ENCODE measurements around the gene AMPD2. TPM values are rescaled to one million over a fixed set of nuclear protein-coding genes. Genes with fewer than 3 reads are reported as not detected.

Gene AMPD2
- total RNA-seq, 1 donor from 2014 or later: 45.8 TPM

DNA sequence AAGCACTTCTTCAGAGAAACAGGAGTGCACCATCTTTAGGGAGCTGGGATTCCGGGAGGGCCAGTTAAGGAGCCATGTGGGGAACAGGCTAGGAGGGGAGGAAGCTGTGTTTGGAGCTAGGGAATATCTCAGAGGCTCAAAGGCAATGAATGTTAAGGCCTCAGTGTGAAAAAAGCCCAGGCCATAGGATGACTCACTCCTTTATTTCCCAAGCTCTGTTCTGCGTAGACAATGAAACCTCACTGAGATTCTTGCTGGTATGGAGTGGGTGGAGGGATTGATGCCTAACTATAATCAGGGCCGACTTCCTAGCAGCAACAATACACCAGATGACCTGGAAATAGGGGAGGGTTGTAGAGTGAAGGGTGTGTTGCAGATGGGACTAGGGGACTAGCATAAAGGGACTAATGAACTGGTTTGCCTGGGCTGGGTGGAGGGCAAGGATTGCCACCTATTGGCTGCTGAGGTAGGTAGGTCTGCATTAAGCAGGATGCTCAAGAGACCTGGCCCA lies 2.3 kb upstream of the AMPD2 start:
- no peak for DNase-seq (ENCODE audit: low spot score)

DNA sequence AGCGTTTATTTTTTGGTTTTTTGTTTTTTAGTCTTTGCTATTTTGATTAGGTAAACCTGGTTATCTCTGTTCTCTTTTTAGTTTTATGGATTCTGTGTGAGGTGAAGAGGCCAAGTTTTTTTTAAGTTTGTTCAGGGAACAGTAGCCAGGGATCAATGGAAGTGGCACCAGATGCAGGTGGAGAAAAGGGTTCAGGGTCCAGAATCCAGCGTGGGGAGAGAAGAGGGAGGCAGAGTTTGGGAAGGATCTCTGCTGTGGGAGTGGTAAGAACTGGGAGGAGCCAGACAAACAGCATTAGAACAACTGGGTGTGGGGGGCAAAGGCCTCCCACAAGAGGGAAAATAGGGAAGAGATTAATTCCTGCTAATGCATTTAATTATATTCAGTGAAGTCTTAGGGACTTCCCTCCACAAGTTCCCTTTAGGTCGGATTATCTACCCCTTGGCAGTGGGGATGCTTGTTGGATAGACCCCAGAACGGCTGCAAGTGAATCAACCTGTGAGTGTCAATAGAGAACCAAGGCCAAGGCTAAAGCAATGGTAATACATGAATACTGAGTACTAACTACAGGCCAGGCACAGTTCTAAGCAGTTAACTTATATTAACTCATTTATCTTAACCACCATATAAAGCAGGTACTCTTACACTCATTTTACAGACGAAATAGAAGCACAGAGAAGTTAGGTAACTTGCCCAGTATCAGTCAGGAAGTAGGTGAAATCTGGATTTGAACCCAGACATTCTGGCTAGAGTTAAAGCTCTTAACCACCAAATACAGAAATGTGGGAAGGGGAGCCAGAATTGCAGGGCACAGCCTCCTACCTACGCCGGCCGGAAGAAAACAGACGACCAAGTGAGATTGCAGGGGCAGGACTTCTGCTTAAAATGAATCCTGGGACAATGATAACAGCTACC lies 719 bp upstream of the AMPD2 start:
- DNase-seq (ENCODE audit: low spot score): no peak

DNA sequence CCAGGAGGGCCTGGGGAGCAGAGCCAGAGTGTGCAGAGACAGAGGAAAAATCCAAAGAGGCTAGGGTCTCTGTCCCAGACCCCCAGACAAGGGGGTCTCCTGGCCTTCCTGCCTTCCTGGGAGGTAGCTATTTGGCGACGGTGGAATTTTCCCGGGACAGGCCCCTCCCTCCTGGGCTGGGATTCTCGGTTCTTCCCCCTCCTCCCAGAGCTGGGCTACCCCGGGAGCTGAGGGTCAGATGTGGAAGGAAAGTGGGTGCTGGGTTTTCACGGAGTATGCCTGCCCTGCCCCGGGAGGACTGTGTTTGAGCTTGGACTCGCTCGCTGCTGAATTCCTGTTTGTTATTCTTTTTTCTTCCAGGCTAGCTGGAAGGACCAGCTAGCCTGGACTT lies 759 bp downstream of the AMPD2 start:
- DNase-seq (ENCODE audit: low spot score): no peak

DNA sequence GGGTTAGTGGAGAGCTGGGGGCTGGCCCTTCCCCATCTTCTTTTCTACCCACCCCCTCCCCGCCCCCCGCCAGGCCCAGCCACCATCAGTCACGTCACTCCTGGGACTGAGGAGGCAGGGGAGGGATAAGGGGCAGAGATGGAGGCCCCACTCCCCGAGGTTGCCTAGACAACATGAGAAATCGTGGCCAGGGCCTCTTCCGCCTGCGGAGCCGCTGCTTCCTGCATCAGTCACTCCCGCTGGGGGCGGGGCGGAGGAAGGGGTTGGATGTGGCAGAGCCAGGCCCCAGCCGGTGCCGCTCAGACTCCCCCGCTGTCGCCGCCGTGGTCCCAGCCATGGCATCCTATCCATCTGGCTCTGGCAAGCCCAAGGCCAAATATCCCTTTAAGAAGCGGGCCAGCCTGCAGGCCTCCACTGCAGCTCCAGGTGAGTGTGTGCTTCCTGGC lies 1.2 kb downstream of the AMPD2 start:
- peak; percentile 93 for DNase-seq (ENCODE audit: low spot score)

DNA sequence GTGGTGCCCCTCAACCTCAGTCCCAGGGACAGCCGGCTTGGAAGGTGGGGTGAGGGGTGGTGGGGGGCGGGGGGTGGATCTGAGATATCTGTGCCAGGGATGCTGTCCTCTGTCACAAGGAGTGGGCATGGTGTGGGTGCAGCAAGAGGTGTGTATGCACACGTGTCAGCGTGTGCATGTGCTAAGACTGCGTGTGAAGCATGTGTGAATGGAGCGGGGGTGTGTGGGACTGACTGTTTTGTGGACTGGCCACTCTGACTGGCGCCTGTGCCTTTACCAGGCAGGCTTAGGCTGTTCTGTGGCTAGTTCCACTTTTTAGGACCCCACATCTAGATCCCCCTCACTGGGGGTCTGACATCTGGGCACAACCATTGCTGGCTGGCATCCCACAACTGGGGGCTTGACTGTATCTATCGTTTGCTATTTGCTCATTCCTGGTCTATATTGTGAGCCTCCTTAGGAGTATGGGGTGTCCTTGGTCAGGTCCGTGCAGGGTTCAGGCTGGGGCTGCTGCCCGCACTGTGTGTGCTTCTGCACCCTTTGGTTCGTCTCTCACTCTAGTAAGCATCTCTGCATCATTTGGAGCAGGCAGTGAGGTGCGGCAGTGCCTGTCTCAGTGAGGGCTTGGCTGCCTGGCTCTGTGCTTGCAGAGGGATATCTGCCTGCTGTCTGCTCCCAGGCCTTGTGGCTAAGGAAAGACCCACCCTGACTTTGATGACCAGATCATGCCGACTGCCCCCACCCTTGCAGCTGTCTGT lies 1.9 kb downstream of the AMPD2 start:
- DNase-seq (ENCODE audit: low spot score): no peak

DNA sequence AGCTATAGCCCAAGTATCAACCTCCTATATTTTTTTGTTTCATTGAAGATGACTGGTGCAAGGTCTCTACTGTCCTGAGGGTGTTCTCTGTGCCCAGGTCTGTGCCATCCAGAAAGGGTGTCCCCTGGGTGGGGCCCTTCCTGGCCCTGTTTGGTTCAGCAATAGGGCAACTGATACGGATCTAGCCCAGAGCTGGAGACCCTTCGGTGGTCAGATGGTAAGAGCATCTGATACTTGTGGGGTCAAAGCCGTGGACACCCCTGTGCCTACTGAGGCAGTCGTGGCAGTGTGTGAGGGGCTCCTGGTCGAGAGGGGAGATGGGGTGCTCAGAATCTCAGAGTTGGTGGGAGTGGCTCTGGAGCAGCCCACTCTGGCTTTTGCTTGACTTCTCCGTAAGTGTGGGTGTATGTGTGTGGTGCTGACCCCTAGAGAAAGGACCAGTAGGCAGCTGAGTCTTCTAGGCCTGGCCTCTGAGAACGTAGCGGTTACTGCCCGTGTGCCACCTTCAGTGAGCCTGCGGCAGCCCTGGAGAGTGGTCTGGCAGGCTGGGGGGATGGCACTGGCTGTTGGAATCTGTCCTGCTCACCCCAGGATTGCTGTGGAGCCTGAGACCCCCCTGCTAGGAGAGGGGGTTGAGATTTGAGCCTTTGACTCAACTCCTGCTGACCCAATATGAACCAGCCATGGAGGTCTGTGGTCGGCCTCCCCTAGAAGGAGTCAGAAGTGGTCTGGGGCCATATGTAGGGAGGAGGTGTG lies 2.7 kb downstream of the AMPD2 start:
- no peak for DNase-seq (ENCODE audit: low spot score)

DNA sequence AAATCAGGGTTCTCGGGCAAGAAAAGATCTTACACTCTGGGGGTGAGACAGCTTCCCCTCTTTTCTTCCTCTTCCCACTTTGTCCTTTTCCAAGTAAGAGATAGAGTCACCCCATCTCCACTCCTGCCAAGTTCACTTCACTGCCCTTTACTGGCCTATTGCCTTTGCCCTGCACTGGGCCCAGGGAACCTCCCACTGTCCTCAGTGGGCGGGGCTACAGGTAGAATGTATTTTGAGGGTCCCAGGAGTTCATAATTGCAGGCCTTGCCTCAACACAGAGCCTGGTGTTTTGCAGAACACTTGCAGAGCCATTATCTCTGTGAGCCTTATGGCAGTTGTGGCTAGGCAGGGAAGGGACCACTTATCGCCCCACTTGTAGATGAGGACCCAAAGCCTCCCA lies 3.3 kb downstream of the AMPD2 start:
- DNase-seq (ENCODE audit: low spot score): no peak

DNA sequence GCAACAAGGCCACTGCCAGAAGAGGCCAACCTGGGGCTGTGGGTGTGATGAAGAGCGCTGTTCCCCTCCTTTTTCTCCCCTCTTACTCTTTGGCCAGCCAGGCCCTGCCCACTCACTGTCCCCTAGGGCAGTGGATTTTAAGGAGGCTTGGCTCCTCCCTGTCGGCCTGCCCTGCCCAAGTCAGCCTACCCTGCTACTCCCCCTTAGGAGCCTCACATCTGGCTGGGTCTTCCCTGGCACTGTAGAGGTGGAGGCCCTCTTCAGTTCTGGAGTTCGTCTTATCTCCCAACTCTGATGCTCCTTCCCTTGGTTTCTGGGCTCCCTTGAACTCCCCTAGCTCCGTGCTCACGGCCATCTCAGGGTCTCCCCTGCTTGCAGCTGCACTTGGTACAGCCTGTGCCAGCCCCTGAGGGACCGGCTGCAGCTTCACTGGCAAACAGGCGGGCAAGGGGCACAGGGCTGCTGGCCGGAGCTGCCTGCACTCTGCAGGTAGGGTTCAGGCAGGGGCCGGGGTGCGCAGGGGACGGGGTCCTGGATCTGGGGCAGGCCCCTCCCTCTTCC lies 4.0 kb downstream of the AMPD2 start:
- no peak for DNase-seq (ENCODE audit: low spot score)

DNA sequence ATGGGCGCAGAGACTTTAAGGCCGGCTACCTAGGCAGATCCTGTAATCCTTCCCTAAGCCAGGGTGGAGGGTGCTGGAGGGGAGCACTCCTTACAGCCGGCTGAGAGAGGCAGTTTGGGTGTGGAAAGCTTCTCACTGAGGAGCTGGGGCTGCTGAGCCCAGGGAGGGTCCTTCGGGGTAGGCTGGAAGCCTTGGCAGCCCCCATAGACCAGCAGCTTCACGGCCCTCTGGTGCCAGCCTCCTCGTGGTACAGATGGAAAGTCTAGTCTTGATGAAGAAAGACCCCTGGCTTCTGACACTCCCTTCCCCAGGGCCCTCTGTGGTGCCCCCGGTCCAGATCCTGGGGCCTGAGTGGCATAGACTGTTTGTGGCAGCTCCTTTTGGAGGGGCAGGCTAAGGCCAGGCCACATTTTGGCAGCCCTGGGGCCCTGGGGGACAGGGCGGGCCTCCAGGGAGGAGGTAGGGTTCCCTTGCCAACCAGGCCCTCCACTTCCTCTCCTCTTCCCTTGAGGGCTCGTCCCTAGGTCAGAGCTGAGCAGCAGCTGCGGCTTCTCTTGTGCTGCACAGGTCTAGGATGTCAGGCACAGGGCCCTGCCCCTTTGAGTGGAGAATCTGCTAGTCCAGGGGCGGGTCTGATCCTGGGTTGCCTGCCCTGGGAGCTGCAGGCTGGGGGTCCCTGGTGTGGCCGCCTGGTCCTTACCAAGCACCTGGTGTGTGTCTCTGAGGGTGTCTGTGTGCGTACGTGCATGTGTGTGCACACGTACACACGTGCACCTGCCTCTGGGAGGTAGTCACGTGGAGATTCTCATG lies 4.8 kb downstream of the AMPD2 start:
- no peak for DNase-seq (ENCODE audit: low spot score)

DNA sequence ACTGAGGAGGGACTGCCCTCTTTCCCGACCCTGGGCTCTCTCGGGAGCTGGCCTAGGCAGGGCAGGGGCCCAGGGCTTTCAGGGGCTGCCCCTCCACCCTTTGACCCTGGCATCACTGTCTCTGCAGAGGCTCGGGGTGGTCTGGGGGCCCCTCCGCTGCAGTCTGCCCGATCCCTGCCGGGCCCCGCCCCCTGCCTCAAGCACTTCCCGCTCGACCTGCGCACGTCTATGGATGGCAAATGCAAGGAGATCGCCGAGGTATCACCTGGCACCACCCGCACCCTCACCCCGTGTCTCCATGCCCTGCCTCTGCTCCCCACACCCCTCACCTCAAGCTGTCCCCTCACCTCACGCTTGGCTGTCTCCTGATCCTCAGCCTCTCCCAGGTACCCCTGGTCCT lies 5.5 kb downstream of the AMPD2 start:
- DNase-seq (ENCODE audit: low spot score): no peak

DNA sequence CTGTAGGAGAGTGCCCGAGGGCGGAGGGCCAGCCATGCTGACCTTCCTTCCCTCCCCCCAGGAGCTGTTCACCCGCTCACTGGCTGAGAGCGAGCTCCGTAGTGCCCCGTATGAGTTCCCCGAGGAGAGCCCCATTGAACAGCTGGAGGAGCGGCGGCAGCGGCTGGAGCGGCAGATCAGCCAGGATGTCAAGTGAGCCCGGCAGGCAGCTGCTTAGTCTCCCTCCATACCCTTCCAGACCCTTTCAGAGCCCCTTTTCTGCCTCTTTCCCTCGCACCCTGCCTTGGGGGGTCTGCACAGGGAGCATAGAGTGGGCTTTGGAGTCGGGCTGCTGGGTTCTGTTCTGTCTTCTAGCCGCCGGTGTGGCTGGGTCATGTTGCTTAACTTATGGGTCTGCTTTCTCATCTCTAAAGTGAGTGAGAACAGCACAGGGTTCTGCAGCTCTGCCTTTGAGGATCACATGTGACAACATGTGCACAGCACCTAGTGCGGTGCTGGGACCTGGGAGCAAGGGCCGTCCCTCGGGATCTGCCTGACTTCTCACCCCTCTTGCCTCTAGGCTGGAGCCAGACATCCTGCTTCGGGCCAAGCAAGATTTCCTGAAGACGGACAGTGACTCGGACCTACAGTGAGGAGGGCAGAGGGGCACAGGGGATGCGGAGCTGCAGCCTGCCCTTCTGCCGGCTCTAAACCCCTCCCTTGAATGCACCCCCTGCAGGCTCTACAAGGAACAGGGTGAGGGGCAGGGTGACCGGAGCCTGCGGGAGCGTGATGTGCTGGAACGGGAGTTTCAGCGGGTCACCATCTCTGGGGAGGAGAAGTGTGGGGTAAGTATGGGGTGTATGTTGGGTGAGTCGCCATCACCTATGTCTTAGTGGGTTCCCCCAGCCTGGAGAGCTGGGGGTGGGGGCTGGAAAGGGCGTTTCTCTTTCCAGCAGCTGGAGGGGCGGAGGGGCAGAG lies 6.2 kb downstream of the AMPD2 start:
- DNase-seq (ENCODE audit: low spot score): no peak

DNA sequence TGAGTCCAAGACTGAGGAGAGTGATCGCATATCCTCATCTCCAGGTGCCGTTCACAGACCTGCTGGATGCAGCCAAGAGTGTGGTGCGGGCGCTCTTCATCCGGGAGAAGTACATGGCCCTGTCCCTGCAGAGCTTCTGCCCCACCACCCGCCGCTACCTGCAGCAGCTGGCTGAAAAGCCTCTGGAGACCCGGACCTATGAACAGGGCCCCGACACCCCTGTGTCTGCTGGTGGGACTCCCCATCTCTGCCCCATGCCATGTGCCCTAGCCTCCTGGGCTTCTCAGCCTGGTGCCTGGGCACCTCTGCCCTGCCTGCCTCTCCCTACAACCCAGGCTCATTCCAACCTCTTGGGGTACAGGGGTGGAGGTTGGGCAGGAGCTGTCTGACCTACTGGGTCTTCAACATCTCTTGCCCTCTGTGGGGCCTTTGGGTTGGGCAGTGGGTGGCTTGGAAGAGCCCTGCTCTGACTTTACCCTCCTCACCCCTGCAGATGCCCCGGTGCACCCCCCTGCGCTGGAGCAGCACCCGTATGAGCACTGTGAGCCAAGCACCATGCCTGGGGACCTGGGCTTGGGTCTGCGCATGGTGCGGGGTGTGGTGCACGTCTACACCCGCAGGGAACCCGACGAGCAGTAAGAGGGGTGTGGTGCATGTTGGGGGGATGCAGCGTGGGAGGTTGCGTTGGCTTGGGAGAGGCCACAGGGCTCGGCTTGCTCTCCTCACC lies 7.2 kb downstream of the AMPD2 start:
- no peak for DNase-seq (ENCODE audit: low spot score)

DNA sequence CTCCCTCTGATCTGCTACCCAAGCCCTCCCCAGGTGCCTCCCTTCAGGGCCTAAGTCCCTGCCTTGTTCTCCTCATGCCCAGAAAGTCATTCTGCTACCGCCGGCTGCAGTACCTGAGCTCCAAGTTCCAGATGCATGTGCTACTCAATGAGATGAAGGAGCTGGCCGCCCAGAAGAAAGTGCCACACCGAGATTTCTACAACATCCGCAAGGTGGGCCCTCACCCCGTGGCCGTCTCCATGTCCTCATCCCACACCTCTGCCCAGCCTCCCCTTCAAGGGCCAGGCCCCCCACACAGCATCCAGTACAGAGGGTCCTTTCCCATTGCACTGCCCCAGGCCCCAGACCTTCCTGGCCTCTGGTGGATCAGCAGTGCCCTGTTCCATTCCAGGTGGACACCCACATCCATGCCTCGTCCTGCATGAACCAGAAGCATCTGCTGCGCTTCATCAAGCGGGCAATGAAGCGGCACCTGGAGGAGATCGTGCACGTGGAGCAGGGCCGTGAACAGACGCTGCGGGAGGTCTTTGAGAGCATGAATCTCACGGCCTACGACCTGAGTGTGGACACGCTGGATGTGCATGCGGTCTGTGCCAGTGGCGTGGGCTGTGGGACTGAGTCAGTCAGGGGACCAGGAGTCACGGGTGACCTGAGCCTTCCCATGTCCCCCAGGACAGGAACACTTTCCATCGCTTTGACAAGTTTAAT lies 8.2 kb downstream of the AMPD2 start:
- no peak for DNase-seq (ENCODE audit: low spot score)

DNA sequence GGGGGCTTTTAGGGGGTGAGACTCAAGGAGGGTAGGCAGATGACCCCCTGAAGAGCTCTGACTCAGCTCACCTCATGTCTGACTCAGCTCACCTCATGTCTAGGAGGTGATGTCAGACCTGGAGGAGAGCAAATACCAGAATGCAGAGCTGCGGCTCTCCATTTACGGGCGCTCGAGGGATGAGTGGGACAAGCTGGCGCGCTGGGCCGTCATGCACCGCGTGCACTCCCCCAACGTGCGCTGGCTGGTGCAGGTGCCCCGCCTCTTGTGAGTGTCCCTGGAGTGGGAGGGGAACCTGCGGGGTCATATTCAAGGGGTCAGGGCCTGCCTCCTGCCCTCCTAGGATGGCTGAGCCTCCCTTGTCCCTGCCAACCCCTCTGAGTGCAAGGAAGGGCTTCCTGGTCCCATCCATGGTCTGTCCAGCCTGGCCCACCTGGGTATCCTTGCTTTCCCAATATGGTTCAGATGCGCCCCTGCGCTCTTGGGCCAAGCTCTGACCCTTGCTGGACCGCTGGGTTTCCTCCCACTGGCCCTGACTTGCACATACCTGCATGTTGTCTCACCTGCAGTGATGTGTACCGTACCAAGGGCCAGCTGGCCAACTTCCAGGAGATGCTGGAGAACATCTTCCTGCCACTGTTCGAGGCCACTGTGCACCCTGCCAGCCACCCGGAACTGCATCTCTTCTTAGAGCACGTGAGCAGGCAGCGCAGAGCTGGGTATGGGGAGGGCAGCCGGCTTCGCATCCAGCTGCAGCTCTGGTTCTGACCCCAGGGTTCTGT lies 9.1 kb downstream of the AMPD2 start:
- no peak for DNase-seq (ENCODE audit: low spot score)

DNA sequence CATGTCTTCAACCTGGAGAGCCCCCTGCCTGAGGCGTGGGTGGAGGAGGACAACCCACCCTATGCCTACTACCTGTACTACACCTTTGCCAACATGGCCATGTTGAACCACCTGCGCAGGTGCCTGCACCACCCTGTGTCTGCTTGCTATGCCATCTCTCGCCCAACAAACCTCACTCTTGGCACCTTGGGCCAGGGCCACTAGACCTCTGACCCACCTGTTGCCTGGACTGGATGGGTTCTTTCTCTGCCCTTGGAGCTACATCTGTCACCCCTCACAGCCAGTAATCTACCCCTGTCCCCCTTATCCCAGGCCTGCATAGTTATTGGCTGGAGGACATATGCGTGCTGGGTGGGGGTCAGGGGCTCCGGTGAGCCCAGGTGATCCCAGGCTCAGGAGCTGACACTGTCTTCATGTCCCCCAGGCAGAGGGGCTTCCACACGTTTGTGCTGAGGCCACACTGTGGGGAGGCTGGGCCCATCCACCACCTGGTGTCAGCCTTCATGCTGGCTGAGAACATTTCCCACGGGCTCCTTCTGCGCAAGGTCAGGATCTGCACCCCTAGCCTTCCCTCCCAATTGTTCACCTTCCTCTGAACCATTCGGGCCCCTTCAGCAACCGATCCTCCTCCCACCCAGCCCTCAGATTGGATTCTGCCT lies 9.9 kb downstream of the AMPD2 start:
- DNase-seq (ENCODE audit: low spot score): no peak

DNA sequence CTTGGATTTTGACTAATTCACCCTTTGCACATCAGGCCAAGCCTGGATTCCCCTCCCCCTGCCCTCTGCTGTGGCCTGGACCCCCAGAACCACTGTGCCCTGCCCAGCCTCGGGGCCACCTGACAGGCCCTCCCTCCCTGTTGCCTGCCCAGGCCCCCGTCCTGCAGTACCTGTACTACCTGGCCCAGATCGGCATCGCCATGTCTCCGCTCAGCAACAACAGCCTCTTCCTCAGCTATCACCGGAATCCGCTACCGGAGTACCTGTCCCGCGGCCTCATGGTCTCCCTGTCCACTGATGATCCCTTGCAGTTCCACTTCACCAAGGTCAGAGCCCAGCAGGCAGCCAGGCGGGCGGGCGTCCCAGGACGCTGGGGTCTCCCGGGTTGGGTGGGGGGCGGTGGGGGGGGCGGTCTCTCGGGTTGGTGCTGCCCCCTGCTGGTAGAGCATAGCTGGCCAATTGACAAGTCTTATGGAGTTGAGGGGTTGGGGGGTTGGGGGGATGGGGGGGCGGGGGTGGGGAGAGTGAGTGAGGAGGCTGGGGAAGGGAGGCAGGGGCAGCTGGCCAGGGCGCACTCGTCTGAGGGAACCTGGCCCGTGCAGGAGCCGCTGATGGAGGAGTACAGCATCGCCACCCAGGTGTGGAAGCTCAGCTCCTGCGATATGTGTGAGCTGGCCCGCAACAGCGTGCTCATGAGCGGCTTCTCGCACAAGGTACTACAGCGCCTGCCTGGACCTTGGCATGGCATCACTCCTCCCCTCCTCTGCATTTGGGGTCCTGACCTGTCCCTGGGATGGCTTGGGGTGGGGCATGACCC lies 10.7 kb downstream of the AMPD2 start:
- no peak for DNase-seq (ENCODE audit: low spot score)
